MCF 10A (cell line): ENCODE results near the gene FCMR. TPM values are rescaled to one million over a fixed set of nuclear protein-coding genes. Genes with fewer than 3 reads are reported as not detected.

Experiments
- BruUV-seq: library from RNA; stranded (reverse); fragments of 400-500 nt; replicated peaks from 2 replicates; lab custom pipeline; 2021; lab: Mats Ljungman, UMichigan
- CTCF ChIA-PET: fragments of 300-600 bp; sonication (Branson Sonifier 250); formaldehyde crosslinking; extraction: SDS; loops from one replicate; lab custom pipeline; 2021; ENCODE audit warnings: antibody characterized with exemption, inconsistent platforms; lab: Yijun Ruan, JAX
- POLR2A ChIA-PET: fragments of 300-600, 350-650 bp; sonication (Branson Sonifier 250); formaldehyde crosslinking; extraction: SDS; loops from one replicate; lab custom pipeline; 2020; ENCODE audit warnings: antibody characterized with exemption, inconsistent platforms; lab: Yijun Ruan, JAX
- DNase-seq: peaks from one replicate; pipeline ENCODE4 v3.0.0-alpha.2; 2018; ENCODE audit not compliant: unreplicated experiment
- H3K27ac Mint-ChIP-seq: one replicate; pipeline ENCODE4 v1.8.0; 2022; ENCODE audit warnings: mild to moderate bottlenecking, low read depth, mixed read lengths; ENCODE audit not compliant: unreplicated experiment
- H3K27me3 Mint-ChIP-seq: one replicate; pipeline ENCODE4 v1.8.0; 2022; ENCODE audit warnings: mixed read lengths; ENCODE audit not compliant: insufficient read depth, unreplicated experiment
- H3K36me3 Mint-ChIP-seq: one replicate; pipeline ENCODE4 v1.8.0; 2022; ENCODE audit warnings: mild to moderate bottlenecking, moderate library complexity, mixed read lengths; ENCODE audit not compliant: insufficient read depth, unreplicated experiment
- H3K4me1 Mint-ChIP-seq: one replicate; pipeline ENCODE4 v1.8.0; 2022; ENCODE audit warnings: mixed read lengths; ENCODE audit not compliant: insufficient read depth, unreplicated experiment
- H3K4me3 Mint-ChIP-seq: one replicate; pipeline ENCODE4 v1.8.0; 2022; ENCODE audit warnings: mild to moderate bottlenecking, moderate library complexity, mixed read lengths; ENCODE audit not compliant: unreplicated experiment
- H3K9me3 Mint-ChIP-seq: one replicate; pipeline ENCODE4 v1.8.0; 2022; ENCODE audit warnings: mixed read lengths; ENCODE audit not compliant: unreplicated experiment
- CTCF ChIP-seq: fragments of 200-600 bp; IDR thresholded peaks from one replicate; pipeline ENCODE4 v1.8.0; 2022; ENCODE audit warnings: antibody characterized with exemption, mild to moderate bottlenecking; ENCODE audit not compliant: unreplicated experiment
- intact Hi-C: fragments of 100-400 bp; cut with micrococcal nuclease; formaldehyde crosslinking; loops from 2 replicates; pipeline ENCODE4 v1.14.1; 2022
- total RNA-seq: library from RNA; stranded (reverse); gene quantifications from 2 replicates; pipeline ENCODE4 v1.2.3, GENCODE V29; 2022

The FCMR gene
- total RNA-seq, 1 experiment from 2014 or later = 10.1 TPM

DNA sequence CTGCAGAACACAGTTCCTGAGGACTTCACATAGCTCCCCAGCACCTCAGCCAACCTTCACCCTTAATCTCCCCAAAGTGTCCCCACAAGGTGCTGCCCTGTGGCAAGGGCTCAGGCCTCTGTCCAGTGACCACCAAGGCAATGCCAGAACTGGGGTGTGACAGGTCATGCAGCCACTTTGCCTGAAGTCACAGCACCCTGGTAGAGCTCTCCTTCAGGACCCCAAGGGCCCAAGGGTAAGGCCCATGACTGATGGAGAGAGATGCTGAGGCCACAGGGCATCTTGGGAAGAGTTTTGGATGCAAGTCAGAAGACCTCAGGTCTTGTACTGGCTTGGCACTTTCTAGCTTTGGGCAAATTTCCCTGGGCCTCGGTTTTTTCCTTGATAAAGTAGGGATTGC lies 783 bp upstream of the FCMR start:
- POLR2A ChIA-PET = interaction anchor here (0.7 to 1.8 kb wide), 3 partner anchors 9 to 188 kb away, joined by 3 to 5 read pairs (median 3); no protein-coding TSS in a partner anchor
- BruUV-seq = no TSS peak
- CTCF ChIA-PET = interaction anchor here (0.7 to 13.0 kb wide), 6 partner anchors 9 to 113 kb away, joined by 3 to 287 read pairs (median 4); no protein-coding TSS in a partner anchor
- Mint-ChIP-seq H3K9me3 (no peaks in the 10 kb centered on the region), H3K27me3 (no peaks in the 10 kb centered on the region), H3K27ac (no peak overlapping the region), H3K4me3 (no peak overlapping the region), H3K4me1 (no peaks in the 10 kb centered on the region), H3K36me3 (no peaks in the 10 kb centered on the region)
- intact Hi-C loops = no loop called here
- DNase-seq = no peak
- TF ChIP-seq CTCF = no peak

DNA sequence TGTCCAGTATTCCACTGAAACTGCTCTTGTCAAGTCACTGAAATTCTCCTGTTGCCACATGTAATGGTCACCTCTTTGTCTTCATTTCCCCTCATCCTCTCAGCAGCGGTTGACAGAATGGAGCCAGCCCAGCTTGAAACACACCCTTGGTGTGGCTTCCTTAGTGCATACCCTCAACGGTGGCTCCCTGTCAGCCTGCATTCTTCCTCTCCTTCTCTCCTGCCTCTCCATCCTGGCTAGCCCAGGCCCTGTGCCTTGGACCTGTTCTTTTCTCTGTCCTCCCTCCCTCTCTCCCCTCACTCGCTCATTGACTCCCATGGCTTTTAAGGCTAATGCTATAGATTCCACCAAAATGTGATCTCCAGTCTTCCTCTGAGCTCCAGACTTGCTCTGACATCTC lies 3.7 kb downstream of the FCMR start:
- intact Hi-C loops = loop anchor here (10.0 kb wide), 1 partner anchor 487 kb away; no protein-coding TSS in a partner anchor
- no TSS peak for BruUV-seq

GRCh38 chr1:206916000-206916709 lies 5.6 kb downstream of the FCMR start:
- ChIA-PET POLR2A (interaction anchor here (0.6 to 1.0 kb wide), 2 partner anchors 38 to 61 kb away, joined by 3 to 4 read pairs; no protein-coding TSS in a partner anchor), CTCF (interaction anchor here (0.6 to 13.0 kb wide), 16 partner anchors 9 to 587 kb away, joined by 3 to 297 read pairs (median 4); partner anchors contain the start of genes DYRK3 and IL20)
- TF ChIP-seq CTCF = no peak
- H3K27ac Mint-ChIP-seq = no peak overlapping the region
- BruUV-seq = no TSS peak
- peaks cover 43% of the 10 kb centered on the region for H3K27me3 Mint-ChIP-seq
- DNase-seq = no peak
- H3K36me3 Mint-ChIP-seq = no peaks in the 10 kb centered on the region
- H3K4me1 Mint-ChIP-seq = peaks cover 5% of the 10 kb centered on the region
- H3K9me3 Mint-ChIP-seq = no peaks in the 10 kb centered on the region
- H3K4me3 Mint-ChIP-seq = no peak overlapping the region
- intact Hi-C loops = loop anchor here (10.0 kb wide), 1 partner anchor 489 kb away; no protein-coding TSS in a partner anchor

More for the DNA sequence above, 3.7 kb downstream of the FCMR start:
- no peak overlapping the region for H3K27ac Mint-ChIP-seq
- DNase-seq = no peak
- CTCF ChIA-PET = interaction anchor here (0.6 to 13.0 kb wide), 22 partner anchors 9 to 428 kb away, joined by 3 to 297 read pairs (median 5); partner anchors contain the start of genes C1orf116, DYRK3, EIF2D and IL20
- no peak for TF ChIP-seq CTCF
- no peak overlapping the region for H3K4me3 Mint-ChIP-seq
- H3K36me3 Mint-ChIP-seq = no peaks in the 10 kb centered on the region
- no peaks in the 10 kb centered on the region for H3K9me3 Mint-ChIP-seq
- POLR2A ChIA-PET = interaction anchor here (0.7 kb wide), 1 partner anchor 104 kb away, joined by 3 read pairs; no protein-coding TSS in a partner anchor
- peaks cover 36% of the 10 kb centered on the region for H3K27me3 Mint-ChIP-seq
- H3K4me1 Mint-ChIP-seq = no peaks in the 10 kb centered on the region
